ENCODE data around the gene OR52N2.

Gene OR52N2

GRCh38 chr11:5807580-5807979 lies 1.1 kb upstream of the OR52N2 start:
- DNase-seq, result no peak
- no peak for TF ChIP-seq CTCF (IDR thresholded peaks at IDR 0.05)

DNA sequence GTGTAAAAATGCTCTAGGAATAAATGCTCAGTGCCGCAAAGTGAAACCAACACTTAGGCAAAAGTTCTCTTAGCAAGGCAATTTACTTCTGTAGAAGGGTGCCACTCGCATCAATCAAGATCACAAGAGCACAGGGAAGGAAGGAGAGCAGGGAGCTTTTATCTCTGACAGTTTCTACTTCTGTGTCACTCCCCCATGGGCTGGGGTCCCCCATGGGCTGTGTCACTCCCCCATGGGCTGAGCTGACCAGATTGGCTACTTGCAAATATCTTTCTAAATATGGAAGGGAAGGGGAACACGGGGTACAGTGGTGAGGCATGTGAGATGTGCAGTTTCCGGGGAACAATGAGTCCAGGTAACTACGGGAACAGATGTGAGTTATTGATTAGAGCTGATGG lies 397 bp downstream of the OR52N2 start:
- Mint-ChIP-seq H3K4me3 (peak overlapping the region; percentile 87), H3K4me1 (peaks cover 21% of the 10 kb centered on the region), H3K9me3 (peaks cover 4% of the 10 kb centered on the region), H3K27me3 (ENCODE audit: low read depth, poor library complexity) (peaks cover 18% of the 10 kb centered on the region), H3K36me3 (ENCODE audit: low read depth) (no peaks in the 10 kb centered on the region), H3K27ac (no peak overlapping the region)
- TF ChIP-seq CTCF (IDR thresholded peaks at IDR 0.05), result no peak
- no peak for DNase-seq

More at GRCh38 chr11:5807580-5807979, 1.1 kb upstream of the OR52N2 start:
- H3K4me1 Mint-ChIP-seq, result peaks cover 23% of the 10 kb centered on the region
- peaks cover 19% of the 10 kb centered on the region for H3K27me3 Mint-ChIP-seq (ENCODE audit: low read depth, poor library complexity)
- no peaks in the 10 kb centered on the region for H3K36me3 Mint-ChIP-seq (ENCODE audit: low read depth)
- H3K9me3 Mint-ChIP-seq, result peaks cover 16% of the 10 kb centered on the region
- no peak overlapping the region for H3K4me3 Mint-ChIP-seq
- H3K27ac Mint-ChIP-seq, result no peak overlapping the region

GRCh38 chr11:5809905-5810795 lies 1.4 kb downstream of the OR52N2 start:
- no peak overlapping the region for H3K4me3 Mint-ChIP-seq
- peaks cover 12% of the 10 kb centered on the region for H3K27me3 Mint-ChIP-seq (ENCODE audit: low read depth, poor library complexity)
- DNase-seq, result no peak
- no peak overlapping the region for H3K27ac Mint-ChIP-seq
- H3K36me3 Mint-ChIP-seq (ENCODE audit: low read depth), result no peaks in the 10 kb centered on the region
- no peaks in the 10 kb centered on the region for H3K9me3 Mint-ChIP-seq
- TF ChIP-seq CTCF (IDR thresholded peaks at IDR 0.05), result no peak
- peaks cover 17% of the 10 kb centered on the region for H3K4me1 Mint-ChIP-seq

- no peak for DNase-seq
- peaks cover 7% of the 10 kb centered on the region for H3K27me3 Mint-ChIP-seq (ENCODE audit: low read depth, poor library complexity)
Measured at GRCh38 chr11:5815534-5815933, 6.8 kb downstream of the OR52N2 start.

DNA sequence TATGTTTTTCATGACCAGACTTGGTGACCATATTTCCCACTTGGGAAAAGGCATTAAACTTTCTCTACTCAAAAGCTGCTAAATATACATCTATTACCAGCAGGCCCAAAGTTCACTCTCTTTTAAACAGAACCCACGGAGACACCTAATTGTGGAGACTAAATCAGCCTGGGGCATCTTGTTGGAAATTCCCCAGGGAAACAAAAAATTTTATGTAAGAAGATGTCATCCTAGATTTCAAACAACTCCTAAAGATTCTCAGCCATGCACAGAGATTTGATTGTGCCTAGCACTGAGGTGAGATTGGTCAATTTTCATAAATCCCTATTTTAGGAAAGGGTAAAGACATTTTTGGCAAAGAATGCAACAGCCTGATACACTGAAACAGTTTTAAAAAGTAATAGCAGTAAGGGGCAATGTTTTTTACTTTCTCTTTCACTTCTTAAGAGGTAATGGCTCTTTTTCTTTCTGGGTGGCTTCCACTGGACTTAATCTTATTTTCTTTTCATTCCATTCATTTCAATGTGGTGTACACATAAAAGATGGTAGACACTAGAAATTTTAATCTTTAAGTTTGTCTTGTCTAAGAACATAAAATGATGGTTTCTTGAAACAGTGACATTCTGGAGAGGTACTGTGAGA lies 9.6 kb downstream of the OR52N2 start:
- Mint-ChIP-seq H3K9me3 (no peaks in the 10 kb centered on the region), H3K27ac (no peak overlapping the region), H3K27me3 (ENCODE audit: low read depth, poor library complexity) (peaks cover 7% of the 10 kb centered on the region), H3K36me3 (ENCODE audit: low read depth) (no peaks in the 10 kb centered on the region), H3K4me1 (no peaks in the 10 kb centered on the region), H3K4me3 (no peak overlapping the region)
- TF ChIP-seq CTCF (IDR thresholded peaks at IDR 0.05), result no peak
- DNase-seq, result no peak

More at GRCh38 chr11:5815534-5815933, 6.8 kb downstream of the OR52N2 start:
- no peaks in the 10 kb centered on the region for H3K36me3 Mint-ChIP-seq (ENCODE audit: low read depth)
- H3K4me3 Mint-ChIP-seq, result no peak overlapping the region
- no peaks in the 10 kb centered on the region for H3K9me3 Mint-ChIP-seq
- no peak overlapping the region for H3K27ac Mint-ChIP-seq
- no peak for TF ChIP-seq CTCF (IDR thresholded peaks at IDR 0.05)
- H3K4me1 Mint-ChIP-seq, result no peaks in the 10 kb centered on the region
